Suprapubic skin (tissue), 4 donors: ENCODE measurements around the gene RAD50.
"Not testable (repeated sequence)": the region's sequence is repeated elsewhere in the genome, so short reads cannot be mapped to it uniquely, and the experiment has no call there.

Experiments used
- CTCF ChIP-seq, 2 donors: fragments of 200-600 bp in 1 of 2; fragments of 450-650 bp in 1 of 2; sonication (generic) in 1 of 2; IDR thresholded peaks; one replicate each; pipeline ENCODE4 v1.5.1; 2016 to 2019; ENCODE audit warnings: antibody characterized with exemption in 2 of 2, mild to moderate bottlenecking in 1 of 2, moderate library complexity in 1 of 2
- POLR2A ChIP-seq, 2 donors: fragments of 450-650 bp; IDR thresholded peaks; one replicate each; pipeline ENCODE4 v1.6.1; 2017; ENCODE audit warnings: antibody characterized with exemption in 2 of 2, mild to moderate bottlenecking in 2 of 2, moderate library complexity in 2 of 2
- POLR2AphosphoS5 ChIP-seq, 3 donors: sonication (generic); formaldehyde crosslinking; IDR thresholded peaks; one replicate each; pipeline ENCODE4 v1.6.1; 2017; ENCODE audit warnings: antibody characterized with exemption in 3 of 3

DNA sequence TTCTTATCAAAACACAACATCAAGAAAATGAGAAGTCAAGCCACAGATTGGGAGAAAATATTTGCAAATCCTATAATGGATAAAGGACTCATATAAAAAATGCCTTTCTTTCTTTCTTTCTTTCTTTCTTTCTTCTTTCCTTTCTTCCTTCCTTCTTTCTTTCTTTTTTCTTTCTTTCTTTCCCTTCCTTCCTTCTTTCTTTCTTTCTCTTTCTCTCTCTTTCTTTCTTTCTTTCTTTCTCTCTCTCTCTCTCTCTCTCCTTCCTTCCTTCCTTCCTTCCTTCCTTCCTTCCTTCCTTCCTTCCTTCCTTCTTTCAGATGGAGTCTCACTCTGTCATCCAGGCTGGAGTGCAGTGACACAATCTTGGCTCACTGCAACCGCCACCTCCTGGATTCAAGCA is 34.7 kb upstream of the RAD50 start:
- not testable (repeated sequence) for TF ChIP-seq CTCF, POLR2A, POLR2AphosphoS5 (IDR thresholded peaks at IDR 0.05)
